SK-N-DZ (cell line): ENCODE data around the gene GPI.

Source experiments
- DNase-seq: peaks from one replicate; pipeline ENCODE4 v3.0.0-alpha.2; 2015; ENCODE audit warnings: low spot score

Gene GPI

DNA sequence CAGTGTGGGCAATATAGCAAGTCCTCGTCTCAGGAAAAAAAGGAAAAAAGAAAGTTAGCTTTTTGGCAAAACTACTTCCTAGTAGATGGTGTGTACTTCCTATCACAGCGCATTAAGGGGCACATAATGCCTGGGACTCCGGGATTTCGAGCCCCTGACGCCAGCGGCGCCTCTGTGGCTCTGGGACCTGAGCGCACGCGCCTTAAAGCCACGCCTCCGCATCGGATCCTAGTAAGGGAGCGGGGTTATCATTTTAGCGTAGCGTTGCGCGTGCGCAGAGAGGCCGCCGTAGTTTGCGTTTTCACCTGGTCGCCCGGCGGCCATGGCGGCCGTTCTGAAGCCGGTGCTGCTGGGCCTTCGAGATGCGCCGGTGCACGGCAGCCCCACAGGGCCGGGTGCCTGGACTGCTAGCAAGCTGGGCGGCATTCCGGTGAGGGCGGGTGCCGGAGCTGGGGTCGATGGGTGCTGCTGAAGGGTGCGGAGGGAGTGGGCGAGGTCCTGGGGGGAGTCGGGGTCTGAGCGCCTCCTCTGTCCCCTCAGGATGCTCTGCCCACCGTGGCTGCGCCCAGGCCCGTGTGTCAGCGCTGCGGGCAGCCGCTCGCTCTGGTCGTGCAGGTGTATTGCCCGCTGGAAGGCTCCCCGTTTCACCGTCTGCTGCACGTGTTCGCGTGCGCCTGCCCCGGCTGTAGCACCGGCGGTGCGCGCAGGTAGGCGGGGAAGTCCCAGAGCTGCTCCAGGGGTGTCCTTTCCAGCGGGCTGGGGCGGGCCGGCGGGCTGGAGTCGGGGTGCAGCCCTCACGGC, 39.3 kb downstream of the GPI start, which contains the start of gene PDCD2L:
PDCD2L (plus strand) TSS at position 291 of the 801 bp plus-strand sequence; CDS start at position 323, 32 bp downstream.
- peak; percentile 91 for DNase-seq

DNA sequence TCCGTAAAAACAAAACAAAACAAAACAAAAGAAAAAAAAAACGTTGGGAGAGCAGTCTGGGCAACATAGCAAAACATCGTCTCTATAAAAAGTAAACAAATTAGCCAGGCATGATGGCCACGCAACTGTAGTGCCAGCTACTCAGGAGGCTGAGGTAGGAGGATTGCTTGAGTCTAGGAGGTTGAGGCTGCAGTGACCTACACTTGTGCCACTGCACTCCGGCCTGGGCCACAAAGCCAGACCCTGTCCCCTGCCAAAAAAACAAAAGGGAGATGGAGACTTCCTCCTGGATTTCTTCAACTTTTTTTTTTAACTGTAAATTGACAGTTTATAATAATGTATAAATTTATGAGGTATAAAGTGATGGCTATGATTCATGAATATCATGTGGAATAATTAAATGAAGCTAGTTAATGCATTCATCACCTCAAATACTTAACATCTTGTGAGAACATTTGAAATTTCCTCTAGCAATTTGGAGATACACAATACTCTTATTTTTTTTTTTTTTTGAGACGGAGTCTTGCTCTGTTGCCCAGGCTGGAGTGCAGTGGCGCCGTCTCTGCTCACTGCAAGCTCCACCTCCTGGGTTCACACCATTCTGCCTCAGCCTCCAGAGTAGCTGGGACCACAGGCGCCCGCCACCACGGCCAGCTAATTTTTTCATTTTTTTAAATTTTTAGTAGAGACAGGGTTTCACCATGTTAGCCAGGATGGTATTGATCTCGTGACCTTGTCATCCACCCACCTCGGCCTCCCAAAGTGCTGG, 41.1 kb downstream of the GPI start:
- DNase-seq, result no peak

DNA sequence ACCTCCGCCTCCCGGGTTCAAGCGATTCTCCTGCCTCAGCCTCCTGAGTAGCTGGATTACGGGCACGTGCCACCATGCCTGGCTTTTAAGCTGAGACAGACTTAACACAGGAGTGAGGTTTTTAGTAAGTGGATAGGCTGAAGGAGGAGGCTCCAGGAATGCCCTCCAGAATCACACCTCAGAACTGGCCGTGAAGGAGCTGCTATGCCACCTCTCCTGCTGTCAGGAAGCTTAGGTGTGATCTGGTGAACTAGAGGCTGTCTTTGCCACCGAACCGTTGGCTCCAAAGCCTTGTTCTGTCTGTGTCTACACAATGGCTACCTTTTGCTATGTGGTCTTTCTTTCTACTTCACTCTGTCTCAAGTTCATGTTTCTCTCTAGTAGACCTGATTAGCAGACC, 43.4 kb downstream of the GPI start:
- DNase-seq, result no peak

DNA sequence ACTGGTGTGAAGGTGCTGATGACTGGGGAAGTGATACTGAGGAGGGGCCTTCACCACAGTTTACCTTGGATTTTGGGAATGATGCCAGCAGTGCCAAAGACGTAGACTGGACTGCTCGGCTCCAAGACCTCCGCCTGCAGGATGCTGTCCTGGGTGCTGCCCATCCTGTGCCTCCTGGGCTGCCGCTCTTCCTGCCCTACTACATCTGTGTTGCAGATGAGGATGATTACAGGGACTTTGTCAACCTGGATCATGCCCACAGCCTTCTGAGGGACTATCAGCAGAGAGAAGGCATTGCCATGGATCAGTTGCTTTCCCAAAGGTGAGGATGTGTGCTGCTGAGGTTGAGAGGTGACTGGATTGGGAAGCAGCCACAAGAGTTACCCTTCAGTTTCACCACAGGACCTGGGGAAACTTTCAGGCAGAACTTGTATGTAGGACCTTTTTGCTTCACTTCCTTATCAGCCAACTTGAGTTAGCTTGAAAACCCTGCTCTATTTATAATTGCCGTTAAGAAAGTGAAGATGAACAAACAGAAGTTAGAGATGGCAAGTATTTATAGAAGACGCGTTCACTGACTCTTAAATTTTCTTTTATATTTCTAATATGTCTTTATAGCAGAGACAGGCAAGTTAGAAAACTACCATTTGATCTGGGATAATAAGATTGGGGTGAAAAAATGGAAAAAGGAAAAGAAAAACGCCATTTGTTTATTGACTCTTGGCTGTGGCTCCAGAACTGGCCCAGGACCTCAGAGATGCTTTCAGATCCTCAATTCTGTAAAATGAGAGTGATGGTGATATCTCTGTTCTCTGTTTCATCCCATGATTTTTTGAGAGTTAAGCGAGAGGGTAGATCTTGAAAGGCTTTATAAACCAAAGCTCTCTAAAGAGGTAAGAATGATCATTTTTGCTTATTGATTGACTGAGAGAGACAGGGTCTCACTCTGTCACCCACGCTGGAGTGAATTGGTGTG, 44.5 kb downstream of the GPI start:
- no peak for DNase-seq

DNA sequence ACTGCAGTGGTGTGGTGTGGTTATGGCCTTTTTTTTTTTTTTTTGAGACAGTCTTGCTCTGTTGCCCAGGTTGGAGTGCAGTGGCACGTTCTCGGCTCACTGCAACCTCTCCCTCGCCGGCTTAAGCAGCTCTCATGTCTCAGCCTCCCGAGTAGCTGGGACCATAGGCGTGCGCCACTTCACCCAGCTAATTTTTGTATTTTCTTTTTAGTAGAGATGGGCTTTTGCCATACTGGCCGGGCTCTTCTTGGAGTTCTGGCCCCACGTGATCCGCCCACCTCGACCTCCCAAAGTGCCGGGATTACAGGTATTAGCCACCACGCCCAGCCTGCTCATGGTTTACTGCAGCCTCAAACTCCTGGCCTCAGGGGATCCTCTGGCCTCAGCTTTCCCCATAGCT, 46.2 kb downstream of the GPI start:
- no peak for DNase-seq

DNA sequence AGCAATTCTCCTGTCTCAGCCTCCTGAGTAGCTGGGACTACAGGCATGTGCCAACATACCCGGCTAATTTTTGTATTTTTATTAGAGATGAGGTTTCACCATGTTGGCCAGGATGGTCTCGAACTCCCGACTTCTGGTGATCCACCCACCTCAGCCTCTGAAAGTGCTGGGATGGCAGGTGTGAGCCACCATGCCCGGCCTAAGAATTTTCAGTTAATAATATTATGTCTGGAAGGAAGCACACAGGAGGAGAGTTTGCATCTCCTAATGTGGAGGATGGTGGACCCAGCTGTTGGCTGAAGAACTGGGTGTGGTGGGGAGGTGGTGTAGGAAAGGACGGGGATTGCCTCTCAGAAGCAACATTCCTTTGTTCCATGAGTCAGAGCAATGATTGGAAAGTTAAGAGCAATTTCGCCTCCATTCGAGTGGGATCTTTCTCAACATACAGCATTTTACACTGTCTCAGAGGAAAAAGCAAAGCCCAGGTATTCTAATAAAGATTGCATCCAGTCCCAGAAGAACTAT, 51.1 kb downstream of the GPI start:
- DNase-seq, result no peak

DNA sequence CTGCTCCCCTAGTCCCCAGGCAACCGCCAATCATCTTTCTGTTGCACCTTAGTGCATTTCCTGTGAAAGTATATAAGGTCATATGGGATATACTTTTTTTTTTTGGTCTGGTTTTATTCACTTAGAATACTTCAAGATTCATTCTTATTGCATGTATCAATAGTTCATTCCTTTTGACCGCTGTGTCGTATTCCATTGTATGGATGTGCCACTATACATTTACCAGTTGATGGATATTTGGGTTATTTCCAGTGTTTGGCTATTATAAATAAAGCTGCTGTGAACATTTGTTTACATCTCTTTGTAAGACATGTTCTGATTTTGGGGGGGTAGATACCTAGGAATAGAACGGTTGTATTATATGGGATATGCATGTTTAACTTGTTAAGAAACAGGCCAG, 53.3 kb downstream of the GPI start:
- no peak for DNase-seq

DNA sequence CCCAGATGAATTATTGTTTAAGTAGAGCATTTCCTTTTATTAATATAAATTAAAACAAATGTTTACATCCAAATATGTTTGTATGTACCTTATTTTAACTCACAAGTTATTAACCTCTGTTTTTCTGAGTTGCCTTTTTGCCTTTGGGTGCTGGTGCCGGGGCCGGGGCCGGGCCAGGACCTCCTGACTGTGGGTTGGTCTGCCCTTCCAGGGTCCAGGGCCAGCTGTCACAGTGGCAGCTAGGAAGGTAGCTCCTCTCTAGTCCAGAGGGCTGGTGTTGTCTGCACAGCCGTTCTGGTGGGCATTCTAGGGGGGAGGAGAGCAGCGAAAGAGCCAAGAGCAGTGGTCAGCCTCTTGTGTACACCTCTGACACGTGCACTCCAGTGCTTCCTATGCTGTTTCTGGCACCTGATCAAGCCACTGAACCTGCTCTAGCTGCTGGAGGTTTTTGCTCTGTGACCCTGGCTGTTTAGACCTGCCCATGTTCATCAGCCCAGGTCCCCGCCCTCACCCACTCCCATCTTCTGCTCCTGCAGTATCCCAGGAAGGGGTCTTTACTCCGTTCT, 61.2 kb downstream of the GPI start:
- DNase-seq, result no peak

DNA sequence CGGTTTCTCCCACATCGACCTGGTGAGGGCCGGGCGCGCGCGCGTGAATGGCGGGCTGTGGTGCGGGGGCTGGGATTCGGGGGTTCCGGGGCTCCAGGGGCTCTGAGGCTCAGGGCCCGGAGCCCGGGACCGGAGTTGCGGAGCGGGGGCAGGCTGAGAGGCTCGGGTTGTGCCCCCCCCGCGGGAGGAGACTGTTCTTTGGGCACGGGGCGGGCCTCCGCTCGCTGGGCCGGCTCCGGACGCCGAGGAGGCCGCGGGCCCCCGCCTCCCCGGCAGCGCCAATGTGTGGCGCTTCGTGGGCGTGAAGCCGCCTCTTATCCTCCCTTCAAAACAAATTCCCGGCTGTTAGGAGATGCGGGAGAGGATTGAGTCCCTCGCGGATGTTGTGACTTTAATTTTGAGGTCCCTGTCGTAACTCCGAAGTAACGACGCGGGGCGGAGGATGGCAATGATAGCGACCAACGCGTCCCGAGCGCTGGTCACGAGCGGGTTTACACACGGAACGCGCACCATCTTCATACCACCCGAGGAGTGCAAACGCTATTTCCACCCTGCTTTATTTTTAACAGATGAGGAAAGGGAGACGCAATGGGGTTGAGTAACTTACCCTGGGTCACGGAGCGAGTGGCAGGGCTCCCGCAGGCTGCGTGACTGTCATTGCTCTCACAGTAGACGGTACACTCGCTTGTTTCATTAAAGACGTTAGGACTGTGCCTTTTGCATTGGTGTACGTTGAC, 63.7 kb downstream of the GPI start:
- DNase-seq, result peak; percentile 4

DNA sequence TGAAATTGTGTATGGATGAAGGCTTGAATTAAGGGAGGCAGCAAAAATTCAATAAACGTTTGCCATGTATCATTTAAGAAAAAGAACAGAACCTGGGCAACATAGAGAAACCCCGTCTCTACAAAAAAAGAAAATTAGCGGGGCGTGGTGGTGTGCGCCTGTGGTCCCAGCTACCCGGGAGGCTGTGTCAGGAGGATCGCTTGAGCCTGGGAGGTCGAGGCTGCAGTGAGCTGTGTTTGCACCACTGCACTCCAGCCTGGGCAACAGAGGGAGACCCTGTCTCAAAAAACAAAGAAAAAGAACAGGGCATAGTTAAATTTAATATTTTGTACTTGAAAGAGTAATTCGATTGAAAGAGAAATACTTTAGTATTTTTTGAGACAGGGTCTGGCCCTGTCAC, 64.6 kb downstream of the GPI start:
- no peak for DNase-seq

DNA sequence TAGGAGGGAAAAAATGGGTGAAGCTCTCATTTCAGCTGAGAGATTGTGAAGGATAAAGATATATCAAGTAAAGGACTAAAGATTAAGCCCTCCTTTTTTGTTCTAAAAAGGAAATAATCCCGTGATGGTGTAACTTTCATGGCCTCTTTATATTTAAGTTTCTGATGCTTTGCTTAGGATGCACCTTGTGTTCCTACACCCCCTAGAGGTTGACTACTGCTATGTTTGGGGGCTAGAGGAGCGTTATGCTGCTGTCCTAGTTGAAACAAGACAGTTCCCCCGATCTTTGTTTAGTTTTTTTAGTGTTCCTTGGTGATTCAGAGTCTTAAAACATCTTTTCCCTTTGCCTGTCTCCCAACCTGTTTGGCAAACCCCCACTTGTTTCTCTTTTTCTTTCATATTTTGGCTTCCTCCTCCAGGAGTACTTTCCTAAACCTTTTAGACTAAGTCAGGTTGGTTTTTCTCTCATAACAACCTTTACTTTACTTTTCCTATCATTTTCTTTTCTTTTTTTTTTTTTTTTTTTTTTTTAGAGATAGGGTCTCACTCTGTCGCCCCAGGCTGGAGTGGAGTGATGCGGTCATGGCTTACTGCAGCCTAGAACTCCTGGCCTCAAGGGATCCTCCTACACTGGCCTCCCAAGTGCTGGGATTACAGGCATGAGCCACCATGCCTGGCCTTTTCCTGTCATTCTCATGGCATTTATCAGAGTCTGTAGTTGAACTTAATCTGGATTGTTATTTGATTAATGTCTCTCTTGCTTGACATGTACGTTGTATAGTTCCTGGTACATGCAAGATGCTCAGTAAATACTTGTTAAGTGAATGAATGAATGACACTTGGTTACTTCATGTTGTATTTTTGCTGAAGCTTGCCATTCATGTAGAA, 66.0 kb downstream of the GPI start:
- peak; percentile 19 for DNase-seq

DNA sequence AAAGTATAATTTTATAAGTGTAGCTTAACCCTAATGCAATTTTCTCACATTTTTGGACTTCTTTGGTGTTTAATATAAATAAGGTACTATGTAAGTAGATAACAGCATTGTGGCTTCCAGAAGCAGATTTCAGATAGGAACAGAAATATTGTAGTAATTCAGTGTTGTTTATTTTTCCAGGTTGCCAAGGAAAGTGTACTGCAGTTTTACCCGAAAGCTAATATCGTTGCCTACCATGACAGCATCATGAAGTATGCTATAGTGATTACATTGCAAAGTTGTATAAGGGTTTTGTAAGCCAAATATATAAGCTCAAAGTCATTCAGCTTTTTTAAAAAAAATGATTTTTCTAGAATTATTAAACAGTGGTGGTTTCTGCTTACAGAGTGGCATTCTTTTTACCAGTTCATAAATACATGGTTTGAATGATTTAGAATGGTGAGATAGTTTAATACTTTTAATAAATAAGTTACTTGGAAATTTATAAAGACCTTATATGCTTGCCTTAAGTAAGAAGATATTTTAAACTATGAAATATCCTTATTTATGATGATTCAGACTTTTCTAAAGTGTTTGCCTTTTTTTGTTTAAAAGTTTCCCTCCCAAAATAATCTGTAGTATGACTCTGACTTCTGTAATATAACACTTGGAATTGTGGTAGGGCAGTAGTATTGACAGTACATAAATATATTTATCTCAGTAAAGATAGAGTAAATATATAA, 66.8 kb downstream of the GPI start:
- DNase-seq, result no peak

DNA sequence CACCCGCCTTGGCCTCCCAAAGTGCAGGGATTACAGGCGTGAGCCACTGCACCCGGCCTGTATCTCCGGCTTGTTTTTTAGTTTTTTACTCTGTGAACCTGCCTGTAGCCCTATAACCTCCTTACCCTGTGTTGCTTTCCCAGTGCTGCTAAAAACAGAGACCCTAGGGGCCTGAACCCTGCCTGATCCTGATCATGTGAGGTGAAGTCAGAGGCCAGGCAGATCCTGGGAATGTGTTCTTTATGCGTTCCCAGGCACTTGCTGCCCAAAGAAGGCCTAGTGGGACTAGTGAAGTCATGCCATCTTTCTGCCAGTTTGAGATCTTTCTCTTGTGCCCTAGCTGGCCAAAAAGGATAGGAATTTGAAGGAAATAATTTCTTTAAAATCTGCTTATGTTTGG, 67.8 kb downstream of the GPI start:
- no peak for DNase-seq

DNA sequence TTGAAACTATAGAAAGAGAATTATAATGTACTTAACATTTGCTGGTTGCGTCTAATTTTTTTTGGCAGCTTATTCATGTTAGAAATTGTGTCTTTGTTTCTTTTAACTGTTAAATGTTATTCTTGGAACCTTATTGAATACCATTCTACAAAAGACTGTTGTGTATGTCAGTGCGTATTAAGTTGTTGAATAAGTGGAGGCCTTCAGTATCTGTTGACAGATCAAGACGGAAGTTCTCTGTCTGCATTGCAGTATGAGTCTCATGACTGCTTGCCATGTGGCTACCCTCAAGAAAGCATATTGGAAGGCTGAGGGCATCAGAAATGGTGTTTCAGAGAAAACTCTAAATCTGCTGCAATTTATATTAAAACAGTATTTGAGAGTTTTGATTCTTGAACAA, 71.7 kb downstream of the GPI start:
- no peak for DNase-seq

DNA sequence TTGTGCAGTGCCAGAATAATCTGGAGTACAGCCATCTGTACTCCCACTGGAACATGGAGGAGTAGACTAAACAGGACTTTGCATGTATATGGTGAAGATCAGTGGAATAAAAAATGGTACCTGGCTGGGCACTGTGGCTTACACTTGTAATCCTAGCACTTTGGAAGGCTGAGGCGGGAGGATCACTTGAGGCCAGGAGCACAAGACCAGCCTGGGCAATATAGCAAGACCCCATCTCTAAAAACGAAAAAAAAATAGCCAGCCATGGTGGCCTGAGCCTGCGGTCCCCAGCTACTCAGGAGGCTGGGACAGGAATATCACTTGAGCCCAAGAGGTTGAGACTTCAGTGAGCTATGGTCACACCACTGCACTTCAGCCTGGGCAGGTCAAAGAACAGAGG, 83.2 kb downstream of the GPI start:
- DNase-seq, result no peak
